ENCODE data around the gene PCDHGA8. TPM values are rescaled to one million over a fixed set of nuclear protein-coding genes. Genes with fewer than 3 reads are reported as not detected.
A peak's percentile ranks its signal among the peaks of the same experiment; 100 is the strongest.

PCDHGA8 gene
- total RNA-seq, 1 experiment from 2014 or later = not detected

- ATAC-seq = no peak
- no peak within 1 kb of the TSS for H2AFZ ChIP-seq (ENCODE audit: low read depth, low read length, poor library complexity, severe bottlenecking)
Measured at GRCh38 chr5:141430332-141431113, 38.1 kb downstream of the PCDHGA8 start, which contains the start of gene PCDHGA12. TSS of gene PCDHGA12 (plus strand) at chr5:141430507. CDS start at chr5:141430760, 253 bp downstream.

More at GRCh38 chr5:141430332-141431113, 38.1 kb downstream of the PCDHGA8 start, which contains the start of gene PCDHGA12:
- H3K36me3 ChIP-seq (ENCODE audit: control insufficient read depth in 1 of 2, insufficient read depth in 2 of 2, low read length in 2 of 2) = no peaks in the 10 kb centered on the region
- no peaks in the 10 kb centered on the region for H3K79me2 ChIP-seq (ENCODE audit: insufficient read depth, low read length)
- H3K9ac ChIP-seq (ENCODE audit: low read length) = no peak within 1 kb of the TSS
- H3K27ac ChIP-seq (ENCODE audit: low read depth, low read length) = no peak within 1 kb of the TSS
- H3K9me2 ChIP-seq (ENCODE audit: insufficient read depth) = no peaks in the 10 kb centered on the region
- H3K4me2 ChIP-seq (ENCODE audit: low read length) = no peak within 1 kb of the TSS
- no peaks in the 10 kb centered on the region for H4K20me1 ChIP-seq (ENCODE audit: insufficient read depth)
- H3K9me3 ChIP-seq (ENCODE audit: control insufficient read depth in 1 of 2, insufficient read depth in 1 of 2, low read depth in 1 of 2, low read length in 2 of 2) = peaks cover 0 to 8% of the 10 kb centered on the region in 2 experiments; a peak in 2 of 4 replicates
- no peaks in the 10 kb centered on the region for H3K27me3 ChIP-seq (ENCODE audit: insufficient read depth, low read length)
- ChIA-PET POLR2A (no interaction called here), RAD21 (ENCODE audit: low non-redundant PET in 1 of 2, low total read pairs in 2 of 2, uncharacterized antibody in 2 of 2, unreplicated experiment in 2 of 2) (no interaction called here), CTCF (interaction anchor here (0.9 to 1.7 kb wide), 5 partner anchors 9 to 133 kb away, joined by 3 to 7 read pairs (median 4); partner anchors contain the start of gene PCDHGA10)
- intact Hi-C loops (cut with micrococcal nuclease) = no loop called here
- TF ChIP-seq RAD21 (IDR thresholded peaks at IDR 0.05; ENCODE audit: low read depth) = 0 out of 2 replicates have a peak, but pooled peaks have one; percentile 15
- TF ChIP-seq, protein P1, sequence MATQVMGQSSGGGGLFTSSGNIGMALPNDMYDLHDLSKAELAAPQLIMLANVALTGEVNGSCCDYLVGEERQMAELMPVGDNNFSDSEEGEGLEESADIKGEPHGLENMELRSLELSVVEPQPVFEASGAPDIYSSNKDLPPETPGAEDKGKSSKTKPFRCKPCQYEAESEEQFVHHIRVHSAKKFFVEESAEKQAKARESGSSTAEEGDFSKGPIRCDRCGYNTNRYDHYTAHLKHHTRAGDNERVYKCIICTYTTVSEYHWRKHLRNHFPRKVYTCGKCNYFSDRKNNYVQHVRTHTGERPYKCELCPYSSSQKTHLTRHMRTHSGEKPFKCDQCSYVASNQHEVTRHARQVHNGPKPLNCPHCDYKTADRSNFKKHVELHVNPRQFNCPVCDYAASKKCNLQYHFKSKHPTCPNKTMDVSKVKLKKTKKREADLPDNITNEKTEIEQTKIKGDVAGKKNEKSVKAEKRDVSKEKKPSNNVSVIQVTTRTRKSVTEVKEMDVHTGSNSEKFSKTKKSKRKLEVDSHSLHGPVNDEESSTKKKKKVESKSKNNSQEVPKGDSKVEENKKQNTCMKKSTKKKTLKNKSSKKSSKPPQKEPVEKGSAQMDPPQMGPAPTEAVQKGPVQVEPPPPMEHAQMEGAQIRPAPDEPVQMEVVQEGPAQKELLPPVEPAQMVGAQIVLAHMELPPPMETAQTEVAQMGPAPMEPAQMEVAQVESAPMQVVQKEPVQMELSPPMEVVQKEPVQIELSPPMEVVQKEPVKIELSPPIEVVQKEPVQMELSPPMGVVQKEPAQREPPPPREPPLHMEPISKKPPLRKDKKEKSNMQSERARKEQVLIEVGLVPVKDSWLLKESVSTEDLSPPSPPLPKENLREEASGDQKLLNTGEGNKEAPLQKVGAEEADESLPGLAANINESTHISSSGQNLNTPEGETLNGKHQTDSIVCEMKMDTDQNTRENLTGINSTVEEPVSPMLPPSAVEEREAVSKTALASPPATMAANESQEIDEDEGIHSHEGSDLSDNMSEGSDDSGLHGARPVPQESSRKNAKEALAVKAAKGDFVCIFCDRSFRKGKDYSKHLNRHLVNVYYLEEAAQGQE (IDR thresholded peaks at IDR 0.05; ENCODE audit: low read depth) = no peak
- TF ChIP-seq, protein P2, sequence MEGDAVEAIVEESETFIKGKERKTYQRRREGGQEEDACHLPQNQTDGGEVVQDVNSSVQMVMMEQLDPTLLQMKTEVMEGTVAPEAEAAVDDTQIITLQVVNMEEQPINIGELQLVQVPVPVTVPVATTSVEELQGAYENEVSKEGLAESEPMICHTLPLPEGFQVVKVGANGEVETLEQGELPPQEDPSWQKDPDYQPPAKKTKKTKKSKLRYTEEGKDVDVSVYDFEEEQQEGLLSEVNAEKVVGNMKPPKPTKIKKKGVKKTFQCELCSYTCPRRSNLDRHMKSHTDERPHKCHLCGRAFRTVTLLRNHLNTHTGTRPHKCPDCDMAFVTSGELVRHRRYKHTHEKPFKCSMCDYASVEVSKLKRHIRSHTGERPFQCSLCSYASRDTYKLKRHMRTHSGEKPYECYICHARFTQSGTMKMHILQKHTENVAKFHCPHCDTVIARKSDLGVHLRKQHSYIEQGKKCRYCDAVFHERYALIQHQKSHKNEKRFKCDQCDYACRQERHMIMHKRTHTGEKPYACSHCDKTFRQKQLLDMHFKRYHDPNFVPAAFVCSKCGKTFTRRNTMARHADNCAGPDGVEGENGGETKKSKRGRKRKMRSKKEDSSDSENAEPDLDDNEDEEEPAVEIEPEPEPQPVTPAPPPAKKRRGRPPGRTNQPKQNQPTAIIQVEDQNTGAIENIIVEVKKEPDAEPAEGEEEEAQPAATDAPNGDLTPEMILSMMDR (IDR thresholded peaks at IDR 0.05 in 2 of 3, conservative IDR thresholded peaks at IDR 0.05 in 1 of 3; ENCODE audit: borderline replicate concordance in 1 of 3, insufficient read depth in 1 of 3, low read depth in 2 of 3, low read length in 2 of 3) = peak in 1 of 3 experiments; percentile 44; a peak in 1 of 6 replicates
- DNase-seq (ENCODE audit: low read depth, low spot score) = no peak
- no TSS peak for BruUV-seq (replicated peaks)
- H3K4me3 ChIP-seq (replicated peaks in 1 of 2; ENCODE audit: low read depth in 1 of 2, low read length in 2 of 2) = no peak within 1 kb of the TSS
- no peaks in the 10 kb centered on the region for H3K4me1 ChIP-seq (ENCODE audit: control insufficient read depth in 1 of 2, insufficient read depth in 2 of 2, low read length in 2 of 2)

Measured in HCT116 (cell line).